Activated naive CD8-positive, alpha-beta T cell (primary cell): ENCODE results near the gene TAS2R20.
"Not testable (repeated sequence)": the region's sequence is repeated elsewhere in the genome, so short reads cannot be mapped to it uniquely, and the experiment has no call there.

Source experiments
- H3K27ac Mint-ChIP-seq: one replicate; pipeline ENCODE4 v1.8.0; 2021; ENCODE audit warnings: mixed read lengths
- H3K27me3 Mint-ChIP-seq: one replicate; pipeline ENCODE4 v1.8.0; 2021; ENCODE audit warnings: mixed read lengths
- H3K36me3 Mint-ChIP-seq: one replicate; pipeline ENCODE4 v1.8.0; 2021; ENCODE audit warnings: mixed read lengths
- H3K4me1 Mint-ChIP-seq: one replicate; pipeline ENCODE4 v1.8.0; 2021; ENCODE audit warnings: low read depth, mixed read lengths
- H3K4me3 Mint-ChIP-seq: one replicate; pipeline ENCODE4 v1.8.0; 2021; ENCODE audit warnings: mild to moderate bottlenecking, mixed read lengths
- H3K9me3 Mint-ChIP-seq: one replicate; pipeline ENCODE4 v1.8.0; 2021; ENCODE audit warnings: low read depth, mixed read lengths

Gene TAS2R20

DNA sequence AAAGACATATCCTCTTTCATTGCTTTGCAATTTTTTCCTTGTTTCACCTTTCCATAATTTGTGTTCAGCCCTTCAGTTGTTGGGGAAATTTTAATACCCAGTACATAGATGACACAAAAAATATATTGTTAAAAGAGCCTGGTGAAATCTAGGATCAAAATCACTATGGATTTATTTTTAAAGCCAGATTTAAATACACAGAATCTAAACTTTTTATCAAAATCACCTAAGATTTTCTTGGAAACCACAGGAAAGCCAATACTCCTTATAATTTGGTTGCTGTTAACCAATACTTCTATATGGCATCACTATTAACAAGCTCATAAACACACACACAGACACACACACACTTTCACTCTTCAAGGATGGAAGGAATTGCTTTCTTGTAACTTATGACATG lies at the start of gene TAS2R20:
Gene TAS2R20 (minus strand): TSS at position 101 of the 400 bp plus-strand sequence. CDS start 429 bp downstream, outside the sequence.
- H3K27ac Mint-ChIP-seq, result no peak within 1 kb of the TSS
- peaks cover 23% of the 10 kb centered on the region for H3K36me3 Mint-ChIP-seq
- H3K9me3 Mint-ChIP-seq, result peaks cover 4% of the 10 kb centered on the region
- H3K4me1 Mint-ChIP-seq, result no peaks in the 10 kb centered on the region
- no peaks in the 10 kb centered on the region for H3K27me3 Mint-ChIP-seq
- no peak within 1 kb of the TSS for H3K4me3 Mint-ChIP-seq

DNA sequence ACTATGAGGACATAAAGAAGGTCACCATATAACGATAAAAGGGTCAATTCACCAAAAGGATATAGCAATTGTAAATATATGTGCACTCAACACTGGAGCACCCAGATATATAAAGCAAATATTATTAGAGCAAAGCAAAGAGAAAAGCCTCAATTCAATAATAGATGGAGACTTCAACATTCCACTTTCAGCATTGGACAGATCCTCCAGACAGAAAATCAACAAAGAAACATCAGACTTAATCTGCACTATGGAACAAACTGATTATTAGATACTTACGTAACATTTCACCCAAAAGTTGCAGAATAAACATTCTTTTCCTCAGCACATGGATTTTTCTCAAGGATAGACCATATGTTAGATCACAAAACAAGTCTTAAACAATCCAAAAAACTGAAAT lies 43.3 kb upstream of the TAS2R20 start:
- not testable (repeated sequence) for H3K4me3 Mint-ChIP-seq, H3K27ac Mint-ChIP-seq, H3K27me3 Mint-ChIP-seq, H3K9me3 Mint-ChIP-seq
- peaks cover 54% of the 10 kb centered on the region for H3K36me3 Mint-ChIP-seq
- peaks cover 20% of the 10 kb centered on the region for H3K4me1 Mint-ChIP-seq

DNA sequence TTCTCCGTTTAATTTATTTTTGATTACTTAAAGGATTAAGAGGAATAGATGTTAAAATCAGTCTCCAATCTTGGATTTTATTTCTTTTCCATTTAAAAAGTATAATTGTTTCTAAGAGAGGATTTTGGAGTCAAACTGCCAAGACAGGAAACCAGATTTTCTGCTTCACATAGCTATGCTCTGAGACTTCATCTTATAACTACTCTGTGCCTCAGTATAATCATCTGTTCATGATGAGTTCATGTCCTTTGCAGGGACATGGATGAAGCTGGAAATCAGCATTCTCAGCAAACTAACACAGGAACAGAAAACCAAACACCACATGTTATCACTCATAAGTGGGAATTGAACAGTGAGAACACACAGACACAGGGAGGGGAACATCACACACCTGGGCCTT lies 42.1 kb upstream of the TAS2R20 start:
- H3K4me3 Mint-ChIP-seq, result no peak overlapping the region
- peaks cover 4% of the 10 kb centered on the region for H3K9me3 Mint-ChIP-seq
- peaks cover 52% of the 10 kb centered on the region for H3K36me3 Mint-ChIP-seq
- no peak overlapping the region for H3K27ac Mint-ChIP-seq
- peaks cover 20% of the 10 kb centered on the region for H3K4me1 Mint-ChIP-seq
- no peaks in the 10 kb centered on the region for H3K27me3 Mint-ChIP-seq

DNA sequence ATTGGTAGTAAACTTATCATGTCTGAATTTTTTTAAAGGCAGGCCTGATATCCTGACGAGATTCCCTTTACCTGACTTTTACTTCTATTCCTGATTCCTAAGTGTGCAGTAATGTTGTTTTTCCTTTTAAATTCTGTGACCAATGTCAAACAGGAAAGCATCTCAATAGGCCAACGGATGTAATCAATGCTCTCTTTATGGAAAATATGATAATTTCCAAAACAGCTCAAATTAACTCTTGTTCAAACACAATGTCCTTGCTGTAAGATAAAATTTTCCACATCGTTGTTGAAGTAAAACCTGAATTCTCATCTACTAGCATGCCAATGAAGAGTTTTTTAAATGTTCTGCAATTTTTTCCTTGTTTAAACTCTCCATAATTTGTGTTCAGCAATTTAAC lies 41.1 kb upstream of the TAS2R20 start:
- H3K27me3 Mint-ChIP-seq, result no peaks in the 10 kb centered on the region
- H3K4me3 Mint-ChIP-seq, result no peak overlapping the region
- peaks cover 4% of the 10 kb centered on the region for H3K9me3 Mint-ChIP-seq
- H3K4me1 Mint-ChIP-seq, result peaks cover 16% of the 10 kb centered on the region
- H3K27ac Mint-ChIP-seq, result no peak overlapping the region
- H3K36me3 Mint-ChIP-seq, result peaks cover 45% of the 10 kb centered on the region

GRCh38 chr12:11033959-11034358 lies 35.9 kb upstream of the TAS2R20 start:
- peaks cover 28% of the 10 kb centered on the region for H3K36me3 Mint-ChIP-seq
- H3K27ac Mint-ChIP-seq, H3K4me1 Mint-ChIP-seq, H3K27me3 Mint-ChIP-seq, H3K4me3 Mint-ChIP-seq, H3K9me3 Mint-ChIP-seq: not testable (repeated sequence)

DNA sequence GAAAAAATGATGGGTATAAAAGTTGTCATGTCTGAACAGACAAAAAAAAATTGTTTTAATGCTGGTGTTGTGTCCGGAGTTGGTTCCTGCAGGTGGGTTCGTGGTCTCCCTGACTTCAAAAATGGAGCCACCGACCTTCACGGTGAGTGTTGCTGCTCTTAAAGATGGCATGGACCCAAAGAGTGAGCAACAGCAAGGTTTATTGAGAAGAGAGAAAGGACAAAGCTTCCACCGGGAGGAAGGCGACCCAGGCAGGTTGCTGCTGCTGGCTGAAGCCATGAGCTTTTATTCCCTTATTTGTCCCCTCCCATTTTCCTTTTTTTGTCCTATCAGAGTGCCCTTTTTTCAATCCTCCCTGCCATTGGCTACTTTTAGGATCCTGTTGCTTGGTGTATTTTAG lies 33.2 kb upstream of the TAS2R20 start, which contains the start of gene TAS2R31:
Gene TAS2R31 (minus strand): TSS at position 101 of the 400 bp plus-strand sequence. CDS start 72 bp downstream, at position 29.
- H3K27me3 Mint-ChIP-seq, result no peaks in the 10 kb centered on the region
- H3K9me3 Mint-ChIP-seq, result no peaks in the 10 kb centered on the region
- no peak within 1 kb of the TSS for H3K27ac Mint-ChIP-seq
- no peak within 1 kb of the TSS for H3K4me3 Mint-ChIP-seq
- H3K36me3 Mint-ChIP-seq, result peaks cover 34% of the 10 kb centered on the region
- H3K4me1 Mint-ChIP-seq, result peaks cover 1% of the 10 kb centered on the region

GRCh38 chr12:11026118-11026517 lies 28.0 kb upstream of the TAS2R20 start:
- no peaks in the 10 kb centered on the region for H3K27me3 Mint-ChIP-seq
- H3K4me3 Mint-ChIP-seq, result no peak overlapping the region
- peaks cover 6% of the 10 kb centered on the region for H3K9me3 Mint-ChIP-seq
- peaks cover 39% of the 10 kb centered on the region for H3K36me3 Mint-ChIP-seq
- H3K4me1 Mint-ChIP-seq, result peaks cover 10% of the 10 kb centered on the region
- H3K27ac Mint-ChIP-seq, result no peak overlapping the region

GRCh38 chr12:11023387-11023786 lies 25.3 kb upstream of the TAS2R20 start:
- Mint-ChIP-seq H3K4me3 (no peak overlapping the region), H3K4me1 (peaks cover 10% of the 10 kb centered on the region), H3K27me3 (no peaks in the 10 kb centered on the region), H3K36me3 (peaks cover 36% of the 10 kb centered on the region), H3K27ac (no peak overlapping the region), H3K9me3 (peaks cover 6% of the 10 kb centered on the region)

- Mint-ChIP-seq H3K27me3 (no peaks in the 10 kb centered on the region), H3K27ac (no peak within 1 kb of the TSS), H3K4me1 (peaks cover 10% of the 10 kb centered on the region), H3K9me3 (peaks cover 6% of the 10 kb centered on the region), H3K36me3 (peaks cover 32% of the 10 kb centered on the region), H3K4me3 (no peak within 1 kb of the TSS)
Observed at GRCh38 chr12:11022520-11022919, 24.4 kb upstream of the TAS2R20 start, which contains the start of gene TAS2R19. Gene TAS2R19, minus strand, starts transcription at chr12:11022620. Its CDS starts 49 bp downstream, at chr12:11022571.

DNA sequence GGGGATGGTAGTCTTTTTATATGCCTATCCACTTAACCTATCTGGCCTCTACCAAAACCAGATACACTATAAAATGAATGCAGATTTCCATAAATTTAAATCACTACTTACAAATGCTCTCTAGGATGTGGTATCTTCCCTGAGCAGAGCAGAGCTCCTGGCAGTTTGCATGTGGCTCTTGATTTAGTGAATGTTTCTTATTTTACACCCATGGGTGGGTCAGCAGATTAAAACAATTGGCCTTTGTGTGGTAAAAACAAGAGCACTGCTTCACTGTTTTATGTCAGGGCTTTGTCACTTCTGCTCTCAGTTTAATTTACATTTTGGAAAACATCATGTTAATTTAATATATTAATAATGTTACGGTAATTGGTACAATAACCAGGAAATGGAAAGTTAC lies 18.8 kb upstream of the TAS2R20 start:
- no peaks in the 10 kb centered on the region for H3K27me3 Mint-ChIP-seq
- H3K9me3 Mint-ChIP-seq, result no peaks in the 10 kb centered on the region
- H3K36me3 Mint-ChIP-seq, result peaks cover 16% of the 10 kb centered on the region
- H3K4me3 Mint-ChIP-seq, result no peak overlapping the region
- no peak overlapping the region for H3K27ac Mint-ChIP-seq
- H3K4me1 Mint-ChIP-seq, result peaks cover 11% of the 10 kb centered on the region

- Mint-ChIP-seq H3K36me3 (peaks cover 18% of the 10 kb centered on the region), H3K4me1 (peaks cover 9% of the 10 kb centered on the region), H3K9me3 (no peaks in the 10 kb centered on the region), H3K27ac (no peak overlapping the region), H3K27me3 (no peaks in the 10 kb centered on the region), H3K4me3 (no peak overlapping the region)
Observed at GRCh38 chr12:11015775-11016430, 17.8 kb upstream of the TAS2R20 start.

DNA sequence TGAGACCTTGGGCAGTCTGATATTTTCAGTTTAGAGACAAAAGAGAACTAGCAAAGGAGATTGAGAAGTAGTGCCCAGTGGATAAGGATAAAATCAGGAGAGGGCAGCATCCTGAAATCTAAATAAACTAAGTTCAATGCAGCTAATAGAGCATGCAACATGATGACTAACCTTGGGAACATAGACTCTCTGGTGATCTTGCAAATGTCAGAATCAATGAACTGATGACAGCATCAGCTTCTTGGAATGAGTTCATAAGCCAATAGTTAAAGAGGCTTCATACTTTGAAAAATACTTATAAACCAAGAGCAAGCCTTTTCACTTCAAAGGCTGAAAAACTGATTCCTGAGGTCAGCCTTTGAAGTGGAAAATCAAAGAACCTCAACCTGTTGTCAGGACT lies 16.1 kb upstream of the TAS2R20 start:
- Mint-ChIP-seq H3K27ac (no peak overlapping the region), H3K36me3 (peaks cover 15% of the 10 kb centered on the region), H3K4me1 (peaks cover 9% of the 10 kb centered on the region), H3K4me3 (no peak overlapping the region), H3K9me3 (no peaks in the 10 kb centered on the region), H3K27me3 (no peaks in the 10 kb centered on the region)

- Mint-ChIP-seq H3K4me3 (no peak overlapping the region), H3K27ac (no peak overlapping the region), H3K9me3 (no peaks in the 10 kb centered on the region), H3K27me3 (no peaks in the 10 kb centered on the region), H3K36me3 (peaks cover 15% of the 10 kb centered on the region), H3K4me1 (peaks cover 3% of the 10 kb centered on the region)
Observed at GRCh38 chr12:11007608-11008007, 9.5 kb upstream of the TAS2R20 start.

DNA sequence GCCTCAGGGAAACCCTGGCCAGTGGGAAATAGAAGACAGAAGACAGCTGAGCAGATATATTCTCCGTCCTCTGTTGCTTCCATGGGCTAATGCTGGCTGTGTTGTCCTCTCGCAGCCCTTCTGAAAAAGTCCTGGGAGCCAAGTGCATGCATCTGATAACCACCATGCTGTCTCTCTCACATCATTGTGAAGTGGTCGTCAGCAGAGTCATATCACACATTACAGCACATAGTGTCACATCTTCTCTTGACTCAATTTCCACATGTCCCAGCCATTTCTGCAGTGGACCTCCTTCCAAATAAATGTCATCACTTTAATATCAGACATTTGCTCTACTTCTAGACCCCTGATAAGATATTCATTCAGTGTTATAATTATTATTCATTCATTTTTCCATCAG lies 3.8 kb downstream of the TAS2R20 start:
- H3K9me3 Mint-ChIP-seq, result peaks cover 3% of the 10 kb centered on the region

GRCh38 chr12:10989107-10989506 lies 9.0 kb downstream of the TAS2R20 start:
- H3K36me3 Mint-ChIP-seq, result peaks cover 24% of the 10 kb centered on the region
- no peak overlapping the region for H3K27ac Mint-ChIP-seq
- H3K9me3 Mint-ChIP-seq, result peaks cover 3% of the 10 kb centered on the region
- H3K4me1 Mint-ChIP-seq, result peaks cover 14% of the 10 kb centered on the region
- H3K4me3 Mint-ChIP-seq, result no peak overlapping the region
- no peaks in the 10 kb centered on the region for H3K27me3 Mint-ChIP-seq

More for the DNA sequence above, 3.8 kb downstream of the TAS2R20 start:
- H3K27me3 Mint-ChIP-seq, result no peaks in the 10 kb centered on the region
- no peaks in the 10 kb centered on the region for H3K4me1 Mint-ChIP-seq
- no peak overlapping the region for H3K4me3 Mint-ChIP-seq
- H3K36me3 Mint-ChIP-seq, result peaks cover 32% of the 10 kb centered on the region
- H3K27ac Mint-ChIP-seq, result no peak overlapping the region

DNA sequence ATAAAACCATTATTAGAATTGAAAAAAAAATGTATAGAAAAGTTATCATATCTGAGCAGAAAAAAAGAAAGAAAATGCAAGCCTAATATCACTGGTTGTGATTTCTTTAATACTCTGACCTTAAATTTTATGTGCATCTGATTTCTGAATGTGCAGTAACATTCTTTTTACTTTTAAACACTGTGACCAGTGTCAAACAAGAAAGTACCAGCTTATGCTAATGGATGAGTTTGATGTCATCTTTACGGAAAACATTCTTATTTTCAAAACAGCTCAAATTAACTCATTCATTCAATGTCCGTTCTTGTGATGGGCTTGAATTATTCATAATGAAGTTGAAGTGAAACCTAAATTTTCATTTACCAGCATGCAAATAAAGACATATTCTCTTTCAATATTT lies 11.3 kb downstream of the TAS2R20 start, which contains the start of gene TAS2R50:
Gene TAS2R50 (minus strand): TSS at position 101 of the 400 bp plus-strand sequence. CDS start 52 bp downstream, at position 49.
- Mint-ChIP-seq H3K27ac (no peak within 1 kb of the TSS), H3K36me3 (peaks cover 19% of the 10 kb centered on the region), H3K4me1 (peaks cover 33% of the 10 kb centered on the region), H3K4me3 (no peak within 1 kb of the TSS), H3K9me3 (peaks cover 3% of the 10 kb centered on the region), H3K27me3 (no peaks in the 10 kb centered on the region)
